Loucy (cell line): ENCODE data around the gene SH3TC2.

Experiments used
- CTCF ChIP-seq: fragments of 200-600 bp; sonication (generic); conservative IDR thresholded peaks from 2 replicates; pipeline ENCODE4 v1.5.1; 2014; ENCODE audit warnings: mild to moderate bottlenecking, antibody characterized with exemption, low read length
- EZH2phosphoT487 ChIP-seq: fragments of 200-600 bp; IDR thresholded peaks from 2 replicates; pipeline ENCODE4 v1.6.1; 2018; ENCODE audit warnings: antibody characterized with exemption, mild to moderate bottlenecking, moderate library complexity, borderline replicate concordance

- TF ChIP-seq CTCF: no peak
- no peak for TF ChIP-seq EZH2phosphoT487
Observed at GRCh38 chr5:149053072-149053695, 9.7 kb downstream of the SH3TC2 start.
